K562 (cell line): ENCODE data around the gene HTR6. TPM values are rescaled to one million over a fixed set of nuclear protein-coding genes. Genes with fewer than 3 reads are reported as not detected.

ENCODE experiments used
- ATAC-seq: fragments of 200-7000 bp; cut with Tn5 transposase; 3 replicates; pipeline ENCODE4 v1.9.1; 2020; ENCODE audit warnings: moderate library complexity
- BruUV-seq: library from RNA; stranded (reverse); fragments of 400-500 nt; replicated peaks from 2 replicates; lab custom pipeline; 2021; lab: Mats Ljungman, UMichigan
- CTCF ChIA-PET: fragments of 300-600 bp; formaldehyde crosslinking; extraction: SDS; loops from one replicate; lab custom pipeline; 2021; ENCODE audit warnings: low intra/inter-chr PET ratio; lab: Yijun Ruan, JAX
- POLR2A ChIA-PET: fragments of 300-600, 350-650 bp; sonication (Branson Sonifier 250); formaldehyde crosslinking; extraction: SDS; loops from one replicate; lab custom pipeline; 2021; ENCODE audit warnings: antibody characterized with exemption, inconsistent platforms; lab: Yijun Ruan, JAX
- DNase-seq, 4 experiments: peaks; one replicate each; pipeline versions ENCODE4 v3.0.0 to v3.0.0-alpha.2; 2011 to 2018; ENCODE audit warnings: low spot score in 3 of 4, mixed read lengths in 3 of 4; ENCODE audit errors: extremely low read depth in 1 of 4
- FAIRE-seq: peaks from 2 replicates; lab custom pipeline; 2011; peaks lifted over from hg19 to GRCh38; lab: Jason Lieb, UNC
- H2AFZ ChIP-seq: 2 replicates; pipeline ENCODE4 v1.6.0; 2011; ENCODE audit warnings: low read depth, low read length, control low read depth, inconsistent platforms
- H3K27ac ChIP-seq: fragments of 200-600 bp; 3 replicates; pipeline ENCODE4 v1.8.0; 2011; ENCODE audit warnings: low read depth, mild to moderate bottlenecking, control low read depth, inconsistent platforms, low read length, moderate library complexity, mixed read lengths; ENCODE audit errors: extremely low read depth
- H3K27me3 ChIP-seq, 2 experiments: fragments of 300-600 bp in 1 of 2; 2 replicates in 1 of 2; 3 replicates in 1 of 2; pipeline versions ENCODE4 v1.6.0 to v1.8.0; 2011; ENCODE audit warnings: inconsistent platforms in 2 of 2, low read length in 2 of 2, mild to moderate bottlenecking in 1 of 2, mixed read lengths in 1 of 2, moderate library complexity in 1 of 2; ENCODE audit not compliant: control insufficient read depth in 2 of 2, insufficient read depth in 2 of 2
- H3K36me3 ChIP-seq: fragments of 300-600 bp; 3 replicates; pipeline ENCODE4 v1.8.0; 2011; ENCODE audit warnings: mild to moderate bottlenecking, low read length, inconsistent platforms; ENCODE audit not compliant: control insufficient read depth, insufficient read depth
- H3K4me1 ChIP-seq, 2 experiments: fragments of 200-600 bp in 1 of 2; replicated peaks in 1 of 2; 2 replicates in 1 of 2; 3 replicates in 1 of 2; pipeline versions ENCODE4 v1.5.1 to v1.8.0; 2011; ENCODE audit warnings: inconsistent platforms in 2 of 2, low read length in 2 of 2, mild to moderate bottlenecking in 1 of 2, mixed read lengths in 1 of 2, moderate library complexity in 1 of 2; ENCODE audit not compliant: control insufficient read depth in 2 of 2, insufficient read depth in 2 of 2
- H3K4me2 ChIP-seq: 2 replicates; pipeline ENCODE4 v1.6.1; 2011; ENCODE audit warnings: low read length, control low read depth, inconsistent platforms, mixed read lengths; ENCODE audit not compliant: insufficient read depth
- H3K4me3 ChIP-seq: fragments of 200-600 bp; sonication (generic), shearing (Covaris generic); 2 replicates; pipeline ENCODE4 v1.5.1; 2016; ENCODE audit warnings: control low read depth, inconsistent platforms
- H3K79me2 ChIP-seq: fragments of 200-600 bp; 3 replicates; pipeline ENCODE4 v1.8.0; 2011; ENCODE audit warnings: low read length, inconsistent platforms; ENCODE audit not compliant: control insufficient read depth, insufficient read depth
- H3K9ac ChIP-seq, 2 experiments: 2 replicates each; pipeline versions ENCODE4 v1.6.0 to v1.6.1; 2011; ENCODE audit warnings: low read depth in 2 of 2, low read length in 2 of 2, control low read depth in 1 of 2, inconsistent platforms in 1 of 2, mild to moderate bottlenecking in 1 of 2, mixed read lengths in 1 of 2; ENCODE audit not compliant: insufficient read depth in 1 of 2
- H3K9me1 ChIP-seq: one replicate; pipeline ENCODE4 v1.6.0; 2011; ENCODE audit warnings: inconsistent platforms, mild to moderate bottlenecking, low read length, moderate library complexity; ENCODE audit not compliant: control insufficient read depth, insufficient read depth
- H3K9me3 ChIP-seq: replicated peaks from 2 replicates; pipeline ENCODE4 v1.5.1; 2011; ENCODE audit warnings: low read depth, low read length, inconsistent platforms; ENCODE audit not compliant: control insufficient read depth, insufficient read depth
- H4K20me1 ChIP-seq: replicated peaks from 2 replicates; pipeline ENCODE4 v1.6.1; 2011; ENCODE audit warnings: low read length, inconsistent platforms, mixed read lengths; ENCODE audit not compliant: control insufficient read depth, insufficient read depth
- BRD4 ChIP-seq: fragments of 200-600 bp; sonication (generic); IDR thresholded peaks from 2 replicates; pipeline ENCODE4 v1.6.1; 2017; ENCODE audit warnings: inconsistent platforms
- CHD1 ChIP-seq: fragments of 200-600 bp; sonication (generic); IDR thresholded peaks from one replicate; pipeline ENCODE4 v1.6.1; 2012; ENCODE audit warnings: mild to moderate bottlenecking, moderate library complexity, low read length, inconsistent platforms
- KLF10 ChIP-seq: fragments of 250-450 bp; sonication (Bioruptor Pico); IDR thresholded peaks from 2 replicates; pipeline ENCODE4 v1.6.1; 2021; ENCODE audit warnings: matching md5 sums
- MXI1 ChIP-seq: IDR thresholded peaks from 2 replicates; pipeline ENCODE4 v1.6.1; 2011; ENCODE audit warnings: low read depth, mild to moderate bottlenecking, improper control_type of control experiment, low read length
- PHF8 ChIP-seq: fragments of 200-600 bp; sonication (generic); IDR thresholded peaks from 2 replicates; pipeline ENCODE4 v1.6.1; 2012; ENCODE audit warnings: mixed run types, mild to moderate bottlenecking, inconsistent platforms, low read length, moderate library complexity, borderline replicate concordance
- RBFOX2 ChIP-seq: fragments of 200-400 bp; formaldehyde crosslinking; IDR thresholded peaks from 2 replicates; pipeline ENCODE4 v1.6.1; 2017; ENCODE audit warnings: low read depth, mild to moderate bottlenecking, low read length, moderate library complexity
- RFX1 ChIP-seq: fragments of 450-650 bp; IDR thresholded peaks from 2 replicates; pipeline ENCODE4 v1.6.1; 2016; ENCODE audit warnings: mild to moderate bottlenecking, moderate library complexity
- RHOXF2B ChIP-seq: fragments of 250-450 bp; sonication (Bioruptor Pico); conservative IDR thresholded peaks from 2 replicates; pipeline ENCODE4 v1.5.1; 2021
- ZBTB26 ChIP-seq: fragments of 450-650 bp; formaldehyde crosslinking; IDR thresholded peaks from 2 replicates; pipeline ENCODE4 v1.4.0; 2022; ENCODE audit warnings: missing genetic modification characterization
- ZBTB9 ChIP-seq: fragments of 450-650 bp; formaldehyde crosslinking; IDR thresholded peaks from 2 replicates; pipeline ENCODE4 v1.4.0; 2020; ENCODE audit warnings: mild to moderate bottlenecking, moderate library complexity
- ZNF830 ChIP-seq: fragments of 250-450 bp; sonication (Bioruptor Pico); IDR thresholded peaks from 2 replicates; pipeline ENCODE4 v1.5.0; 2021; ENCODE audit warnings: mild to moderate bottlenecking
- WGBS: fragments of 100-300 bp; shearing (Covaris generic); methylation state at CpG from one replicate; pipeline ENCODE4 v1.1.6; 2016; ENCODE audit warnings: low coverage, mixed read lengths; ENCODE audit not compliant: insufficient coverage; ENCODE audit errors: missing lambda C conversion rate; 5-methylcytosine and 5-hydroxymethylcytosine counted together
- in situ Hi-C: fragments of 300-500 bp; cut with MboI; formaldehyde crosslinking; loops from 4 replicates; pipeline ENCODE4 v1.15.0; 2018; ENCODE audit warnings: inconsistent platforms, mixed read lengths
- intact Hi-C: fragments of 100-400 bp; cut with micrococcal nuclease; formaldehyde crosslinking; loops from 2 replicates; pipeline ENCODE4 v1.14.2; 2022
- polyA plus RNA-seq, 8 experiments: library from polyadenylated mRNA; depleted of rRNA in 4 of 8; stranded (reverse) in 5 of 8; unstranded in 3 of 8; fragments of >200 nt; fragmentation: Nextera tagmentation in 2 of 8; fragmentation: Illumina TruSeq in 1 of 8; extraction: Ambion mirVana in 2 of 8; extraction: Trizol in 1 of 8; gene quantifications; 2 replicates each; pipeline versions ENCODE4 v1.2.1 to v1.2.3, GENCODE V29; 2011 to 2014; ENCODE audit warnings: inconsistent platforms in 1 of 8, missing spikeins in 1 of 8
- total RNA-seq, 7 experiments: library from RNA; depleted of rRNA in 6 of 7; stranded (reverse); fragments of >200 nt in 6 of 7; fragmentation: Illumina TruSeq in 2 of 7; extraction: Trizol in 2 of 7; gene quantifications; 2 replicates each; pipeline versions ENCODE4 v1.2.1 to v1.2.3, GENCODE V29; 2011 to 2021; ENCODE audit warnings: low replicate concordance in 1 of 7
- TF ChIP-seq, protein P1 (sequence below): fragments of 450-650 bp; IDR thresholded peaks from 2 replicates; pipeline ENCODE4 v1.6.1; 2016

The HTR6 gene
- total and polyA plus RNA-seq, 9 of the 15 experiments (the other 6 are each of a cell fraction or from before 2014, with no cell fraction given): not detected

DNA sequence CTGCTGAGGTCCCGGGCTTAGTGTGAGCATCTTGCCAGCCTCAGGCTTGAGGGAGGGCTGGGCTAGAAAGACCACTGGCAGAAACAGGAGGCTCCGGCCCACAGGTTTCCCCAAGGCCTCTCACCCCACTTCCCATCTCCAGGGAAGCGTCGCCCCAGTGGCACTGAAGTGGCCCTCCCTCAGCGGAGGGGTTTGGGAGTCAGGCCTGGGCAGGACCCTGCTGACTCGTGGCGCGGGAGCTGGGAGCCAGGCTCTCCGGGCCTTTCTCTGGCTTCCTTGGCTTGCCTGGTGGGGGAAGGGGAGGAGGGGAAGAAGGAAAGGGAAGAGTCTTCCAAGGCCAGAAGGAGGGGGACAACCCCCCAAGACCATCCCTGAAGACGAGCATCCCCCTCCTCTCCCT is 7.2 kb upstream of the HTR6 start:
- H3K4me3 ChIP-seq: no peak overlapping the region
- WGBS: 25% methylated on average over 7 of the region's 10 CpGs
- no peaks in the 10 kb centered on the region for H3K9me3 ChIP-seq
- BruUV-seq: no TSS peak
- in situ Hi-C loops (loop anchor here (10.0 to 25.0 kb wide), 5 partner anchors 413 to 1045 kb away; no protein-coding TSS in a partner anchor), intact Hi-C loops (loop anchor here (10.0 kb wide), 2 partner anchors 473 to 753 kb away; partner anchors contain the start of gene ALDH4A1)
- no peak overlapping the region for H3K9ac ChIP-seq
- TF ChIP-seq PHF8: no peak
- TF ChIP-seq RFX1: no peak
- no peak for TF ChIP-seq ZBTB26 (CRISPR knock-in tag)
- TF ChIP-seq RHOXF2B: no peak
- TF ChIP-seq, protein P1, sequence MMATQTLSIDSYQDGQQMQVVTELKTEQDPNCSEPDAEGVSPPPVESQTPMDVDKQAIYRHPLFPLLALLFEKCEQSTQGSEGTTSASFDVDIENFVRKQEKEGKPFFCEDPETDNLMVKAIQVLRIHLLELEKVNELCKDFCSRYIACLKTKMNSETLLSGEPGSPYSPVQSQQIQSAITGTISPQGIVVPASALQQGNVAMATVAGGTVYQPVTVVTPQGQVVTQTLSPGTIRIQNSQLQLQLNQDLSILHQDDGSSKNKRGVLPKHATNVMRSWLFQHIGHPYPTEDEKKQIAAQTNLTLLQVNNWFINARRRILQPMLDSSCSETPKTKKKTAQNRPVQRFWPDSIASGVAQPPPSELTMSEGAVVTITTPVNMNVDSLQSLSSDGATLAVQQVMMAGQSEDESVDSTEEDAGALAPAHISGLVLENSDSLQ: no peak
- TF ChIP-seq KLF10 (CRISPR knock-in tag): no peak
- TF ChIP-seq ZNF830: no peak
- no peak for TF ChIP-seq CHD1
- no peak for TF ChIP-seq ZBTB9 (CRISPR knock-in tag)
- TF ChIP-seq BRD4: no peak
- no peak for TF ChIP-seq RBFOX2
- TF ChIP-seq MXI1: no peak
- ATAC-seq: no peak
- H3K27ac ChIP-seq: no peak overlapping the region
- POLR2A ChIA-PET: interaction anchor here (0.7 kb wide), 1 partner anchor 30 kb away, joined by 3 read pairs; no protein-coding TSS in a partner anchor
- H4K20me1 ChIP-seq: no peaks in the 10 kb centered on the region
- no peaks in the 10 kb centered on the region for H3K9me1 ChIP-seq
- no peak overlapping the region for H2AFZ ChIP-seq
- peaks cover 2 to 13% of the 10 kb centered on the region in 2 experiments; a peak in 3 of 5 replicates for H3K4me1 ChIP-seq
- CTCF ChIA-PET: no interaction called here
- H3K4me2 ChIP-seq: no peak overlapping the region
- no peaks in the 10 kb centered on the region for H3K79me2 ChIP-seq
- FAIRE-seq: no peak
- peaks cover 0 to 31% of the 10 kb centered on the region in 2 experiments; a peak in 3 of 5 replicates for H3K27me3 ChIP-seq
- H3K36me3 ChIP-seq: no peaks in the 10 kb centered on the region
- DNase-seq: no peak
